PFSK-1 (cell line): Measurements from ENCODE around the gene NUBPL.

Experiments used
- FOXP2 ChIP-seq: optimal IDR thresholded peaks from 2 replicates; pipeline ENCODE3; 2011; ENCODE audit warnings: borderline replicate concordance, control low read depth, inconsistent platforms; ENCODE audit not compliant: insufficient read depth; ENCODE audit errors: extremely low read length, extremely low read depth
- POLR2AphosphoS5 ChIP-seq: IDR thresholded peaks from 2 replicates; pipeline ENCODE4 v1.6.1; 2012; ENCODE audit warnings: low read depth, mild to moderate bottlenecking, control low read depth, low read length, moderate library complexity
- SIN3A ChIP-seq: IDR thresholded peaks from 2 replicates; pipeline ENCODE4 v1.6.1; 2012; ENCODE audit warnings: mild to moderate bottlenecking, low read length, moderate library complexity, borderline replicate concordance; ENCODE audit not compliant: insufficient read depth
- TAF1 ChIP-seq: IDR thresholded peaks from 2 replicates; pipeline ENCODE4 v1.6.1; 2012; ENCODE audit warnings: low read length, control low read depth, borderline replicate concordance; ENCODE audit not compliant: insufficient read depth
- TF ChIP-seq, protein P1 (sequence below), 2 experiments: IDR thresholded peaks; 2 replicates each; pipeline versions ENCODE4 v1.6.1 to v1.8.0; 2011 to 2012; ENCODE audit warnings: low read depth in 2 of 2, low read length in 2 of 2, control low read depth in 1 of 2, inconsistent platforms in 1 of 2, mild to moderate bottlenecking in 1 of 2, moderate library complexity in 1 of 2; ENCODE audit not compliant: insufficient read depth in 1 of 2

The NUBPL gene

DNA sequence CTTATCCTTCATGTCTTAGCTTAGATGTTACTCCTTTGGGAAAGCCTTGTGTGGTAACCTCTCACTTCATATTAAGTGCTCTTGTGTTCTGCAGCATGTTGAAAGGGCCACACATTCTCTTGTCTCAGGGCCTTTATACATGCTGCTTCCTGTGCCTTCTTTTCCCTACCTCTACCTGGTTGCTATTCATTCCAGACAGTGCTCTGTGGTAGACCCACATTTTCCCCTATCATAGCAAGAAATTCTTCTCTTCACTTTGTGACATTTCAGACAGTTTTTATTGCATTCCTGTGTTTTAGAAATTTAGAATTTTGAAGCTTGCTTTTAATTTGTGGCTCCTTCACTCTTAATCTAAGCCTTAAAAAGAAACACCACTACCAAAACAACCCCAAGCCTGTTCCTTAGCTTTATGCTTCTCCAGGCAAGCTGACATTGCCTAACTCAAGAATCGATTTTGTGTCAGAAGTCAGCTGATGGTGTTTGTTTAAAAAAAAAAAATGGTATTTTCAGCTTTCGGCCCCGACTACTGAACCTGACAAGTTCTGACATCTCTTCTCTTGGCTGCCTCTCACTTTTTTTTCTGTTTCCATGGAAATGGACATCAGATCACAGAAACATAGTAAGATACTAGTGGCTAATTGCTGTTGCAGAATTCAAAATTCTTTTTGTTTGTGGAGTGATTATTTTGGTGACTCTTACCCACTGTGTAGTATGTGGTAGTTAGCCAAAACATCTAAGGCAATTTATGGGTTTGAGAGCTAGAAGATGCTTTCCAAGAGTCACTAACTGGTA, 156.3 kb downstream of the NUBPL start:
- TF ChIP-seq, protein P1, sequence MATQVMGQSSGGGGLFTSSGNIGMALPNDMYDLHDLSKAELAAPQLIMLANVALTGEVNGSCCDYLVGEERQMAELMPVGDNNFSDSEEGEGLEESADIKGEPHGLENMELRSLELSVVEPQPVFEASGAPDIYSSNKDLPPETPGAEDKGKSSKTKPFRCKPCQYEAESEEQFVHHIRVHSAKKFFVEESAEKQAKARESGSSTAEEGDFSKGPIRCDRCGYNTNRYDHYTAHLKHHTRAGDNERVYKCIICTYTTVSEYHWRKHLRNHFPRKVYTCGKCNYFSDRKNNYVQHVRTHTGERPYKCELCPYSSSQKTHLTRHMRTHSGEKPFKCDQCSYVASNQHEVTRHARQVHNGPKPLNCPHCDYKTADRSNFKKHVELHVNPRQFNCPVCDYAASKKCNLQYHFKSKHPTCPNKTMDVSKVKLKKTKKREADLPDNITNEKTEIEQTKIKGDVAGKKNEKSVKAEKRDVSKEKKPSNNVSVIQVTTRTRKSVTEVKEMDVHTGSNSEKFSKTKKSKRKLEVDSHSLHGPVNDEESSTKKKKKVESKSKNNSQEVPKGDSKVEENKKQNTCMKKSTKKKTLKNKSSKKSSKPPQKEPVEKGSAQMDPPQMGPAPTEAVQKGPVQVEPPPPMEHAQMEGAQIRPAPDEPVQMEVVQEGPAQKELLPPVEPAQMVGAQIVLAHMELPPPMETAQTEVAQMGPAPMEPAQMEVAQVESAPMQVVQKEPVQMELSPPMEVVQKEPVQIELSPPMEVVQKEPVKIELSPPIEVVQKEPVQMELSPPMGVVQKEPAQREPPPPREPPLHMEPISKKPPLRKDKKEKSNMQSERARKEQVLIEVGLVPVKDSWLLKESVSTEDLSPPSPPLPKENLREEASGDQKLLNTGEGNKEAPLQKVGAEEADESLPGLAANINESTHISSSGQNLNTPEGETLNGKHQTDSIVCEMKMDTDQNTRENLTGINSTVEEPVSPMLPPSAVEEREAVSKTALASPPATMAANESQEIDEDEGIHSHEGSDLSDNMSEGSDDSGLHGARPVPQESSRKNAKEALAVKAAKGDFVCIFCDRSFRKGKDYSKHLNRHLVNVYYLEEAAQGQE (IDR thresholded peaks at IDR 0.05; ENCODE audit: insufficient read depth in 1 of 2, low read depth in 2 of 2, low read length in 2 of 2), result no peak
- TF ChIP-seq TAF1 (no peak), SIN3A (no peak), FOXP2 (no peak), POLR2AphosphoS5 (no peak)

DNA sequence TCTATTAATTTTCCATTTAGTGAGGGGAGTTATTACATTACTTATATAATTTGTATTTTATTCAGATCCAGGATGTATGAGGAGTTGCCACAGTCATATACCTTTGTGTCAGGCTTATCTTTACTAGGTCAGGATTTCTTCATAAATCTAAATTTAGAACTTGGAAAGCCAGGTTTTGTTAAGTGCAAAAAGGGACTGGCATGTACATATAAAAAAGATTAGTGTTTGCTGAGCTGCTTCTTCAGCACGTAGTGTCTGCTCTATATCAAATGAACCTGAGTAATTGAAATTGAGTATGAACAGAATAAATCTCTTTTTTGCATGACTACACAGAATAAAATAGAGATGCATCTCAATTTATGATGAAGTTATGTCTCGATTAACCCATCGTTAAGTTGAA, 157.4 kb downstream of the NUBPL start:
- TF ChIP-seq POLR2AphosphoS5 (no peak), SIN3A (no peak), TAF1 (no peak), FOXP2 (no peak)
- TF ChIP-seq, protein P1 (IDR thresholded peaks at IDR 0.05; ENCODE audit: insufficient read depth in 1 of 2, low read depth in 2 of 2, low read length in 2 of 2), result no peak

DNA sequence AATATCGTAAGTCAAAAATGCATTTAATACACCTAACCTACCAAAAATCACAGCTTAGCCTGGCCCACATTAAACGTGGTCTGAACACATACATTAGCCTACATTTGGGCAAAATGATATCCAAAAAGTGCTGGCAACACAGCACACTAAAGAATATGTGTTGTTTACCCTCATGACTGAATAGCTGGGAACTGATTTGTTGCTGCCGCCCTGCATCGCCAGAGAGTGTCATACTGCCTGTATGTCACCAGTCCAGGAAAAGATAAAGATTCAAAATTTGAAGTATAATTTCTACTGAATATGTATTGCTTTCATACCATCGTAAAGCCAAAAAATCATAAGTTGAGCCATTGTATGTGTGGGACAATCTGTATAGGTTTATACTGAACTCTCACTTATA, 157.8 kb downstream of the NUBPL start:
- TF ChIP-seq, protein P1 (IDR thresholded peaks at IDR 0.05; ENCODE audit: insufficient read depth in 1 of 2, low read depth in 2 of 2, low read length in 2 of 2), result no peak
- no peak for TF ChIP-seq TAF1
- TF ChIP-seq SIN3A, result no peak
- TF ChIP-seq FOXP2, result no peak
- TF ChIP-seq POLR2AphosphoS5, result no peak

DNA sequence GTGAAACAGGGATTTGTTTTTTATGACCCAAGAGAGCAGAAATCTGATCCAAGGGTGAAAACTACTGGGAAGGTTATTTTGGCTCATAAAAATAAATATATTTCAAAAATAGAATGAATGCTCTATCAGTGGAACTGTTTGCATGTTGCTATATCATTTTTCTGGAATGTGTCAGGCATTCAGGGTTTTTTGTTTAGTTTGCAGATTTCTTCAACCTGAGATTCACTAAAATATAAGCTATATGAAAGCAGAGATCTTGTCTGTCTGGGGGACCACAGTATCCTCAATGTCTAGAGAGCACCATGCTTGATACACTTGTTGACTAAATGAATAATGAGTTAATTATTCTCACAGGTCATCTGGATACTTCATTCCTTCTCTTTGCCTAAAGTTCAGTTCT, 165.1 kb downstream of the NUBPL start:
- no peak for TF ChIP-seq POLR2AphosphoS5
- no peak for TF ChIP-seq SIN3A
- TF ChIP-seq, protein P1 (IDR thresholded peaks at IDR 0.05; ENCODE audit: insufficient read depth in 1 of 2, low read depth in 2 of 2, low read length in 2 of 2), result no peak
- TF ChIP-seq FOXP2, result no peak

DNA sequence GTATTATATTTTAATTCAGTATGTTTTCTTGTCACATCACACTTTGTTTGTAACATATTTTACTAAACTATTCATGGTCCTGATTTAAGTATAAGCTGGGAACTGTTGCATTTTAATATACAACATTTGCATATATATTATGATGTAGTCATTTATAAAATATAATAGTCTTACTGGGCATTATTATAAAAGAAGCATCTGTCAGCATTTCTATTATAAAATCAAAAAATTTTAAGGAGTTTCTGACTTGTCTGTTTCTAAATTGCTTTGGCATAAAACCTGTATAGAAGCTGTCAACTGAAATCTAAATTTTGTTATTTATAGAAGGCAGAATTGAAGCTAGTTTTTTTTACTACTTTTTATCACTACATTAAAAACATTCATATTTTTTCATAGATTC, 166.6 kb downstream of the NUBPL start:
- TF ChIP-seq POLR2AphosphoS5 (no peak), TAF1 (no peak), SIN3A (no peak)
- TF ChIP-seq, protein P1 (IDR thresholded peaks at IDR 0.05; ENCODE audit: insufficient read depth in 1 of 2, low read depth in 2 of 2, low read length in 2 of 2), result no peak
